GM18520 (cell line): Measurements from ENCODE around the gene IL25.
"Not testable (repeated sequence)": the region's sequence is repeated elsewhere in the genome, so short reads cannot be mapped to it uniquely, and the experiment has no call there.

Experiments
- ATAC-seq: cut with Tn5 transposase; IDR thresholded peaks from one replicate; pipeline ENCODE4 v1.9.1; 2021; ENCODE audit not compliant: unreplicated experiment

The IL25 gene

DNA sequence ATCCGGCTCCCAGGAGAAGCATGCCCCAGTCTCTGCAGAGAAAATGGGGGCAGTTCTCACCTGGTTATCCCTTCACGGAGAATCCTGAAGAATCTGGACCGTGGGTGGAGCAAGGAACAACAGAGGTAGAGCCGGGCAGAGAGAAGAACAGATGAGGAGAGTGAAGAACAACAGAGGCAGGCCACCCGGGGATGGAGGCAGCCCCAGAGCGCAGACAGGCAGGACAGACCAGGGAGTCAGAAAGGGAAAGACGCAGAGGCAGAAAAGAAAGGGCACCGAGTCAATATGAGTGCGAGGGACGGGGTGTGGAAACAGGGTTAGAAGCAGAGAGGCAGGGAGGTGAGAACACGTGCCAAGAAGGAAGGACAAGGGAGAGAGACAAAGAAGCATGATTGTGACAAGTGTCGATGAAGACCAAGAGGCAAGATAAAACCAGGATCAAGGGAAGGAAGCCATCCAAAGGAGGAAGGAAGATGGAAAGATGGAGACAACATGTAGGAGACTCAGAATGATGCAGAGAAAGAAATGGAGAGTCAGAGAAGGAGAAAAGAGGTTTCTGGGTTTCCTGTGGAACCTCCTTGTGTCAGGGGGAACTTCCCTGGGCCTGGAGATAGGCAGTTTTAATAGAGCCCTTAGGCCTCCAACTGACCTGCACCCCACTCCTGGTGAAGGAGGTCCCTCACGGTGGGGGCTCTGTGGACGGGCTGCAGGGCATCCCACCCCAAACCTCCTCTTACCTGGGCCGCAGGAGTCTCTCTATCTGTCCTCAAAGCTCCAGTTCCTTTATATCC lies 35.1 kb downstream of the IL25 start, which contains the start of gene MYH6:
TSS of gene MYH6 (minus strand) at position 758 of the 791 bp plus-strand sequence. CDS start 1,050 bp downstream, outside the sequence.
- no peak for ATAC-seq

DNA sequence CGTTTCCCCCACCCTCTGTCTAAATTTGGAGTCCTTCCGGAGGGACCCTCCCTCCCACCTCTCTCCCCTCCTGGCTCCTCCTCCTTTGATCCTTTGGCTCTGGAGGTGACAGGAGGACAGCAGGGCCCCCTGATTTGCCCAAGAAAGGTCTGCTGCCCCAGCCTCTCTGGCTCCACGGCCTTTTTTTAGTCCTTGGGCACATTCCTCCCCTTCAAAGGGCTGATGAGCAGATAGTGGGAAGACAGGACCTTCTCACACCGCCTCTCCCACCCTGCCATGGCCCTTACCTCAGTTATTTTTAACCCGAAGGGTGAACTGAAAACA lies 35.7 kb downstream of the IL25 start:
- no peak for ATAC-seq

DNA sequence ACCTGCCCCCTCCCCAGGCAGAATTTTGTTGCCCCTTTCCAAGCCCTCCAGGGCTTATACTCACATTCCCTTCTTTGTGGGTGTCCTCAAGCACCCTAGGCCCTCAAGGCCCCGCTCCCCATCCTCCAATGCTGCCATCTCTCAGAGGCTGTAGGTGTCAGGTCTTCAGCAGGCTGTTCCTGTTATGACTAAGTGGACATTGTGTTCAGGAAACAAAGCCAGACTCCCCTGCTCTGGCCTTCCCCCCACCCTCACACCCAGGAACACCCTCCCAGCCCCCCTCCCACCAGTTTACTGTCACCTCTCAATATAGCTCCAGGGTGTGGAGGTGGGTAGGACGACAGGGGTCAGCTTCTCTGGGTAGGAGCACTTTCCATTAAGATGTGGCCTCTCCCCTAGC lies 36.9 kb downstream of the IL25 start:
- no peak for ATAC-seq

DNA sequence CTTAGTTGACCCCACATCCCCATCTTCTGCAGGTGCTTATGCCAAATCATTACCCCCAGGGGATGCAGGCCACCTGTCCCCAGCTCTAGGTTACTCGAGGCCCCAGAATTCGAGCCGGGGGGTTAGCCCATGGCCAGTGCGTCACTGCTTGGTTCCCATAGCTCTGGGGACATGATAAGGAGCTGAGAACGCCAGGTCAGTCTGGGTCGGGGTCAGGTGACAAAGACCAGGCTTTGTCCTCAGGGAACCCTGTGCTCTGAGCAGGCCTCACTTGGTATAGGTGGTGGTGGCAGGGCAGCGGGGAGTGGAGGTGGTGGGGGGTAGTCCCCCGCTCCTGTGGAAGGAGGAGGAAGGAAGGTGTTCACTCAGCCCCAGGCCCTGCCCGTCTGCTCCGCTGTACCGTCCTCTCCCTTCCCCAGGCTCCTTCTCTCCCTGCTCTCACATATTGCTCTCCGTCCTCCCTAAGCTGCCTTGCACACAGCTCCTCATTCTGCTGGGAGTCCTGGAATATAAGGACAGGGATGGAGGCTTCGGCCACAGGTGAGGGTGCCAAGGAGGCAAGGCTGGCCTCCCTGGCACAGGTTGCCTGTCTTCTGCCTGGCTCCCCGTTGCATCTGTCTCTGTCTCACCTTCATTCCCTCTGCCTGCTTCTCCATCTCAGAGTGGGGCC lies 37.5 kb downstream of the IL25 start:
- no peak for ATAC-seq

DNA sequence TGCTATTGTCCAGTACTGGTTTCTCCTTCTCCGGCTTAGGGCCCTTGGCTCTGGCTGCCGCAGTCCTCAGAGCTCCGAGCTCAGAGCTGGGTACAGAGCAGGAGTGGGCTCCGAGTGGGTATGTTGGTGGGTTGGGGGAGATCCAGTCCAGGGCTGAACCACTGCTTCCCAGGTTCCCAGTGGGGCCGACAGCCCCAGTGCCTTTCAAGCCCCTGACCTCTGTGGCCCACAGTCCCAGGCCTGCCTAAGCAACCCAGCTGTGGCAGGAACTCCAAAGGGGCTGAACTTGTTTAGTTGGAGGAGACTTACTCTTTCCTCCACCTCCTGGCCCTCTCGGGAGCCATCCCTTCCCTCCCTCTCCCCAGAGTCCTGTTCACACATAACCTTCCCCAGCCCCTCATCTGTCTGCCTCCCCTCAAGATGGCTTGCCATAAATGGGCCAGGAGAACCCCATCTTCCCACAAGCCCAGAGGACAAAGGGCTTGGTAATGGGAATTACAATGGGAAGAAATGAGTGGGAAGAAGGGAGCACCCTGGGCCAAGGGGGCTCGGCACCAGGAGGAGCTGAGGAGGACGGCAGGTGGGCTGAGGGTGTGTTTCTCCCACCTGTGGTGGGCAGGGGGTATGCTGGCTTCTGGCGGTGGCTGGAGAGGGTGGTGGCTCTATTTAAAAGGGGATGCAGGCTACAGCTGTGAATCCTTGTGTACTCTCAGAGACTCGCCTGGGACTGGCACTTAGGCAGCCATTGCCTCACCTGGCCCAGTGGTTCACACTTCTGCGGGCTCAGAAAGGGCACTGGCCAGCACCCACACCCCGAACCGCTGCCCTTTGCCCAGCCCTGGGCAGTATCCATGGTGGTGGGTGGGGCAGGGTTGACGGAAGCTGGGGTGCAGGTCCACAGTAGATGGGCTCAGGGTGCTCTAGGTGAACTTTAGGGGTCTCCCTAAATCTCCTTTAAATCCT lies 39.2 kb downstream of the IL25 start:
- ATAC-seq = no peak

DNA sequence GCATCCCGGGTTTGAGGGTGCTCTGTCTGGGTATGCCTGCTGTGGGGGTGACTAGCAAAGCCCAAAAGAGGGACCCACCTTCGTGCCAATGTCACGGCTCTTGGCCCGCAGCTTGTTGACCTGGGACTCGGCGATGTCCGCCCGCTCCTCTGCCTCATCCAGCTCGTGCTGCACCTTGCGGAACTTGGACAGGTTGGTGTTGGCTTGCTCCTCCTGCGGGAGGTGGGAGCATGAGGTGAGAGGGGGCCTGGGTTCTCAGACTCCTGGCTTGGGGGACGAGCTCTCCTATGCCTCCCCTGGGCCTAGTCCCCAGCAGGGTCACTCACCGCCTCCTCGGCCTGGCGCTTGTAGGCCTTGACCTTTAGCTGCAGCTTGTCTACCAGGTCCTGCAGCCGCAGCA lies 41.1 kb downstream of the IL25 start:
- no peak for ATAC-seq

DNA sequence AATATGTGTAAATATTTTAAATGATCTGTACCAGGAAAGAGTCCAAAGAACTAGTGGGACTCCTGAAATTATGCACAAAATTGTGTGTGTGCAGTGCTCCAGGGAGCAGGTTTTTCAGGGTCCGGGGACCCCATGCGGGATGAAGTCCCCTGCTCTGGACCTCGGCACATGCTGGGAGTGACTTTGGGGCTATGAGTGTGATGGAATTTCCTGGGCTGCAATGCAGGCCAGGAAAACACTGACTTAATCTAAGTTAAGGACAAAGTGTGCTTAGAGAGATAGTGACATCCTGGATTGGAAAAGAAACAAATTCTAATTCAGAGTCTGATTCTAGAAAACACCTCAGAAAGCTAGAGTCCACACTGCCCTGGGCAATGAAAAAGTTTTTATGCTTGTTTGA lies 41.6 kb downstream of the IL25 start:
- no peak for ATAC-seq

DNA sequence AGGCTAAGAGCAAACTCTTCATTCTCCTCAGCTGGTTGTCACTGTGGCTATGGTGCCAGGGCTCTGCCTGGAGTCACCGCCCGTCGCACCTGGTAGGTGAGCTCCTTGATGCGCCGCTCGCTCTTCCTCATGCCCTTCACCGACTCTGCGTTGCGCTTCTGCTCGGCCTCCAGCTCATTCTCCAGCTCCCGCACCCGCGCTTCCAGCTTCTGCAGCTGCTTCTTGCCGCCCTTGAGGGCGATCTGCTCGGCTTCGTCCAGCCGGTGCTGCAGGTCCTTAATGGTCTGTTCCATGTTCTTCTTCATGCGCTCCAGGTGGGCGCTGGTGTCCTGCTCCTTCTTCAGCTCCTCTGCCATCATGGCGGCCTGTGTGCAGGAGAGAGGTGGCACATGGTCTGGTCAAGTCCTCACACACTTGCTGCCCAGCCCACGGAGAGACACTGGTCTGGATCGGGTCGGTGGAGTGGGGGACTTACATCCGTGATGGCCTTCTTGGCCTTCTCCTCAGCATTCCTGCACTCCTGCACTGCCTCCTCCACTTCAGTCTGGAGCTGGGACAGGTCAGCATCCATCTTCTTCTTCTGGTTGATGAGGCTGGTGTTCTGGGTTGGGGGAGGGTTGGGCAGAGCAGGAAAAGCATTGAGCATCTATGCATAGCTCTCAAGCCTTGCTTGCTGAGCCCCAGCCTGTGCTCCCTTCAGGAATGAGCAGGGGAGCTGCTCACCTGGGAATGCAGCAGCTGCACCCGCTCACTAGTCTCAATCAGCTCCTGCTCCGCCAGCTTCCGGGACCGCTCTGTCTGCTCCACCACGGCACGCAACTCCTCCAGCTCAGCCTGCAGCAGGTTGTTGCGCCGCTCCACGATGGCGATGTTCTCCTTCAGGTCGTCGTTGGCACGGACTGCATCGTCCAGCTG lies 42.6 kb downstream of the IL25 start:
- no peak for ATAC-seq

DNA sequence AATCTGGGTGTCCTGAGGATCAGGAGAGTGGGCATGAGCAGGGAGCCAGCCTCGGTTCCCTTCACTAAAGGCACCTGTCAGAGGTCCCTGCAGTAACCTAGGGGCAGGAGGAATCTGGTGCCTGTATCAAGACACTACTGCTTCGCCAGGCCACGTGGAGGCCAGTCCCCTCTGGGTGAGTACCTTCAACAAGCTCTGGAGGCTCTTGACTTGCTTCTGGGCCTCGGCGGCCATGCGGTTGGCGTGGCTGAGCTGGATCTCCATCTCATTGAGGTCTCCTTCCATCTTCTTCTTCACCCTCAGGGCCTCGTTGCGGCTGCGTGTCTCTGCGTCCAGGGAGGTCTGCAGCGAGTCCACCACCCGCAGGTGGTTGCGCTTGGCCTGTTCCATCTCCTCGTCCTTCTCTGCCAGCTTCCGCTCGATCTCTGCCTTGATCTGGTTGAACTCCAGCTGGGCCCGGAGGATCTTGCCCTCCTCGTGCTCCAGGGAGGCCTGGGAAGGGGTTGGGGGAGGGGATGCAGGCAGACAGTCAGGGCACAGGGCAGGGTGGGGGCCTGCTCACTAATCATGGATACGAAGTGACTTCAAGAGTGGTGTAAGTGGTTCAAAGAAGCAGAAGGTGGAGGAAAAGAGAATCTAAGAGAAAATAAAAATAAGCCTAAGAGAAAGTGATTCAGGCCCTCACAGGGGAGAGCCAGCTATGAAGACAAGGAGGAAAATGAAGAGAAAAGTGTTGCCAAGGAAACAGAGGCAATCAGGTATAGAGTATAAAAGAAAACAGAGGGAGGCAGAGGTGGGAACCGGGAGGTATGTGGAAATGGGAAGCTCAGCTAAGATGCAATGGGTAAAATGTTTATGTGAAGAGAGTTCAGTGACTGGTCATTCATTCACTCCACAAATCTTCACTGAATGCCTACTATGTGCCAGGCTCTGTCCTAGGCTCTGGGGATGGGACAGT lies 43.5 kb downstream of the IL25 start:
- ATAC-seq = no peak

DNA sequence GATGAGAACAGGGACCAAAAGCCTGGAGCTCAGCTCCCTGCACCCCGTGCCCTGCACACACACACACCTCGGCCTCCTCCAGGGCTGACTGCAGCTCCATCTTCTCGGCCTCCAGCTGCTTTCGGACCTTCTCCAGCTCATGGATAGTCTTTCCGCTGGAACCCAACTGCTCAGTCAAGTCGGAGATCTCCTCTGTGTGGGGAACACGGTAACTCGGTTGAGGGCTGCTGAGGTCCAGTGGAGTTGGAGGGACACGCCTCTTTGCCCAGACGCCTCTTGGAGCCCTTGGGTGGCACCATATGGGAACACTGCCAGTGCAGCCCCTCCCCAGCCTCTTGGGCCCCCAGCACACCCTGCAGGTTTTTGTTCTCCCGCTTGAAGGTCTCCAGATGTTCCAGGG lies 44.2 kb downstream of the IL25 start:
- ATAC-seq = no peak

DNA sequence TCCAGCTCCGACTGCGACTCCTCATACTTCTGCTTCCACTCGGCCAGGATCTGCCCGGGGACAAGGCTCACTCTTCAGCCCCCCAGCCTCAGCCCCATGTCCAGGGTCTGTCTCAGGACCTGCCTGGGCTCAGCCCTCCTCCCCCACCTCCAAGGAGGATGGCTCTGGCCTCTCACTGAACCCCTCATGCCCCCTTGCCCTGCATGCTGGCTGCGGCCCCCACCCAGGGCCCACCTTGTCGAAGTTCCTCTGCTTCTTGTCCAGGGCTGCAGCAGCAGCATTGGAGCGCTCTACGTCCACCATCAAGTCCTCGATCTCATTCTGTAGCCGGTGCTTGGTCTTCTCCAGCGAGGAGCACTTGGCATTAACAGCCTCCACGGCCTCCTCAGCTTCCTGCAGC lies 44.7 kb downstream of the IL25 start:
- not testable (repeated sequence) for ATAC-seq

DNA sequence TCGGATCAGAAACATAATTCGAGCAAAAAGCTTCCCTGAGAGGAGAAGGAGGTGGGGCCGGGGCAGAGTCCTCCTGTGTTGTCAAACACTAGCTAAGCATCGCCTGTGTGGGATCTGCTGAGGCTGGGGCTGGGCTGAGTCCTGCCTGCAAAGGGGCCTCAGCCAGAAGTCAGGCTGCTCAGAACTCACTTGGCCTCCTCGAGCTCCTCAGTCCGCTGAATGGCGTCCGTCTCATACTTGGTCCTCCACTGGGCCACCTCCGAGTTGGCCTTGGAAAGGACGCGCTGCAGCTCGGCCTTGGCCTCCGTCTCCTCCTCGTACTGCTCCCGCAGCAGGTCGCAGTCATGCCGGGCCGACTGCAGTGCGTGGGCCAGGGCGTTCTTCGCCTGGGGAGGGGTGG lies 45.4 kb downstream of the IL25 start:
- ATAC-seq = no peak

DNA sequence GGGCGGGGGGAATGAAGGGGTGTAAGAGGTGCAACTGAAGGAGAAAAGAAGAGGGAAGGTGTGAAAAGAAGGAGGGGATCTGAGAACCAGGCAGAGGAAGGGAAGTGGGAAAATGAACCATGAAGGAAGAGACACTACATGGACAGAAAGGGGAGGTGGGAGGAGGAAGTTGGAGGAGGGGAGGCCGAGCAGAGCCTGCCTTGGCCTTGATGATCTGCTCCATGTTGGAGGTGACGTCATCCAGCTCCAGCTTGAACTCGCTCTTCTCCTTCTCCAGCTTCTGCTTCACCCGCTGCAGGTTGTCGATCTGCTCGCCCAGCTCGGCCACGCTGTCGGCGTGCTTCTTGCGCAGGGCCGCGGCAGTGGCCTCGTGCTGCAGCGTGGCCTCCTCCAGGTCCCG lies 47.0 kb downstream of the IL25 start:
- not testable (repeated sequence) for ATAC-seq

DNA sequence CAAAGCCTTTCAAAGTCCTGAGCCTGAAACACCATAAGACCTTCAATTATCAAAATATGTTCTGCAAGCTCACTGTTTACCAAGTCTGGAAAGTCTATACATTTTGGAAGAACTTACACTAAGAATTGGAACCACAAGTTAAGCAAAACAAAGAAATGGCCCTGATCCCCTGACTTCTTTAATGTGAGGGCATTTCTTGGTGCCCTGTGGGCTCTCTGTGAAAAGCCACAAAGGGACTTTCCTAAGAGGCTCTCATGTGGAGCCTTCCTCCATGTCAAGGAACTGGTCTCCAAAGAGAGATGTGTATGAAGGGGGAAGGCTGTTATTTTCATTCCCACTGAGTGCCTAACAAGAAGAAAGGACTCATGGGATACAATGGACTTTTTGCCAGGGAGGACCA lies 49.0 kb downstream of the IL25 start:
- ATAC-seq = no peak

DNA sequence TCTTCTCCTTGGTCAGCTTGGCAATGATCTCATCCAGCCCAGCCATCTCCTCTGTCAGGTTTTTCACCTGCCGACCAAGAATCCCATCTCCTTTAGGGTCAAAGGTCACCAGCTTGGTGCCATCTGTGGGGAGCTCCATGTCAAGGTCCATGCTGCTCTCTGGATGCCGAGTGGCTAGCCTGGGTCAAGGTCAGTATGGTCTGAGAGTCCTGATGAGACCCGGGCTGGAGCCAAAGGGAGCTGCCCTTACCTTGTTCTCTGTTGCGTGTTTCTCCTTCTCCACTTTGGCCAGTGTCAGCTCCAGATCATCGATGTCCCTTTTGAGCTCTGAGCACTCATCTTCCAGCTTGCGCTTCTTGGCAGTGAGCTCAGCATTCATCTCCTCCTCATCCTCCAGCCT lies 51.0 kb downstream of the IL25 start:
- no peak for ATAC-seq

DNA sequence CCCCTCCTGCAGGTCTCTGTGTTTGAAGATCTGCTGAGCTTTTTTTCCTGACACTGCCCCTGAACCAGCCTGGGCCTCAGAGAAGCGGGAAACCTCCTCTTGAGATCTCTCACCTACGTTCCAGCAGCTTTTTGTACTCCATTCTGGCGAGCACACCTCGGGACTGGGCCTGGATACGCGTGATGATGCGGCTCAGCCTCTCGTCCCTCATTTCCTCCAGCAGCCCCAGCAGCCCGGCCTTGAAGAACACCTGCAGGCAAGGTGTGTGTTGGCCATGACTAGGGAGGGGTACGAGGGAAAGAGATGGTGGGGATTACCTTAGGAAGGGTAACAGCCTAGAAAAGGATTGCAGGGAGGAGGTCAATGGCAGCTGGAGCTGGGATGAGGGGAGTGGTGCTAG lies 52.6 kb downstream of the IL25 start:
- ATAC-seq = no peak

DNA sequence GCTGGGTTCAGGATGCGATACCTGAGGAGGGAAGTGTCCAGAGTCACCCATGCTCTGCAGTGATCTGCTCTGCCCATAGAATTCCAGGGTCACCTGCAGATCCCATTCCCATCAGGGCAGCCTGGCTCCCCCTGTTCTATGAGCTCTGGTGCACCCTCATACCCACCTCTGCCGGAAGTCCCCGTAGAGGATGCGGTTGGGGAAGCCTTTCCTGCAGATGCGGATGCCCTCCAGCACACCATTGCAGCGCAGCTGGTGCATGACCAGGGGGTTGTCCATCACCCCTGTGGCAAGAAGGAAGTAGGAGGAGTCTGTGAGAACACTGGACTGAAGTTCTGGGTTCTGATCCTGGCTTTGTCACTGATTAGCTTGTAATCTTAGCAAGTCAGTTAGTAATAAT lies 53.2 kb downstream of the IL25 start:
- ATAC-seq = not testable (repeated sequence)
